K562 treated with DMSO at 1 percent for 24 hours (cell line): ENCODE data around the gene GJA9. TPM values are rescaled to one million over a fixed set of nuclear protein-coding genes. Genes with fewer than 3 reads are reported as not detected.

Experiments
- total RNA-seq: library from RNA; unstranded; fragments of 300-600 nt; gene quantifications from 2 replicates; pipeline ENCODE4 v1.2.3, GENCODE V29; 2022; ENCODE audit warnings: low read depth; ENCODE audit not compliant: insufficient read depth

Gene GJA9
- 0.19 TPM in 1 of 2 replicates, not detected in the other for total RNA-seq

DNA sequence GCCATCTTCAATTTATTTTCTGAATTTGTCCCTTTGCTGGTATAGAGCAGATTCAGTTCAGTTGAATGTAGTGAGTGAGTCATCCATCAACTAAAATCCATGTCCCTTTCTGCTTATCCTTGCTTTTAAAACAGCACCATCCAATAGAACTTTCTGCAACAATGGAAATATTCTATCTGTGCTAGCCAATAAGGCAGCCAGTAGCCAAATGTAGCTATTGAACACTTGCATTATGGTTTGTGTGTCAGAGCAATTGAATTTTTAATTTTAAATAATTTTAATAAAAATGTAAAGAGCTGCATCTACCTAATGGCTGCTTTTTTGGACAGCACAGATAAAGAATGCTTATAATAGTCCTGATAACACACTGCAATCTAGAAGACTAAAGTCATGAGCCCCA is at the start of gene GJA9:
Gene GJA9 (minus strand): TSS at position 101 of the 400 bp plus-strand sequence. CDS start 5,489 bp downstream, outside the sequence.

GRCh38 chr1:38873027-38873969 is 8.1 kb downstream of the GJA9 start, which contains the start of gene MYCBP:
TSS of gene MYCBP (minus strand) at chr1:38873348. CDS start at chr1:38873305, 43 bp downstream.

GRCh38 chr1:38859561-38860453 is 21.6 kb downstream of the GJA9 start, which contains the start of gene RRAGC:
TSS of gene RRAGC (minus strand) at chr1:38859772. CDS start at chr1:38859646, 126 bp downstream.

Other genes with a start within 250 kb of the GJA9 start
- 19.4 and 24.1 TPM in 2 replicates for gene RRAGC, start 21.8 kb downstream of the GJA9 start, total RNA-seq
- gene MYCBP, start 8.2 kb downstream of the GJA9 start, total RNA-seq, result 13.5 and 14.1 TPM in 2 replicates
- 0.17 TPM in 1 of 2 replicates, not detected in the other for gene RHBDL2, start 60.2 kb upstream of the GJA9 start, total RNA-seq
- gene AKIRIN1, start 109.7 kb upstream of the GJA9 start, total RNA-seq, result 94.6 and 98.3 TPM in 2 replicates
- 518 and 553 TPM in 2 replicates for gene NDUFS5, start 144.8 kb upstream of the GJA9 start, total RNA-seq